HEK293 (cell line): ENCODE data around the gene STARD13.

Source experiments
- CTCF ChIA-PET: fragments of 350-600 bp; formaldehyde crosslinking; extraction: SDS; loops from one replicate; lab custom pipeline; 2021; ENCODE audit warnings: antibody characterized with exemption; lab: Yijun Ruan, JAX
- POLR2A ChIA-PET: fragments of 300-600 bp; formaldehyde crosslinking; extraction: SDS; loops from one replicate; lab custom pipeline; 2020; ENCODE audit warnings: antibody characterized with exemption, inconsistent platforms; lab: Yijun Ruan, JAX
- H3K27ac ChIP-seq: fragments of 200-500 bp; sonication (Bioruptor generic); 2 replicates; pipeline ENCODE4 v1.5.1; 2014; ENCODE audit warnings: low read depth, low read length, control low read depth, inconsistent platforms; ENCODE audit errors: extremely low read depth
- H3K36me3 ChIP-seq, 2 experiments: fragments of 200-500 bp in 1 of 2; sonication (Bioruptor generic) in 1 of 2; 1 replicate in 1 of 2; 2 replicates in 1 of 2; pipeline ENCODE4 v1.5.1; 2014 to 2017; ENCODE audit warnings: inconsistent platforms in 2 of 2, low read length in 2 of 2; ENCODE audit not compliant: control insufficient read depth in 2 of 2, insufficient read depth in 1 of 2
- H3K4me1 ChIP-seq: fragments of 200-500 bp; sonication (Bioruptor generic); 2 replicates; pipeline ENCODE4 v1.5.1; 2014; ENCODE audit warnings: mild to moderate bottlenecking, low read length, inconsistent platforms; ENCODE audit not compliant: control insufficient read depth, insufficient read depth
- H3K4me3 ChIP-seq: 2 replicates; pipeline ENCODE4 v1.5.1; 2011; ENCODE audit warnings: low read depth, mild to moderate bottlenecking, control low read depth, low read length, moderate library complexity
- H3K9me3 ChIP-seq: fragments of 200-500 bp; sonication (Bioruptor generic); 2 replicates; pipeline ENCODE4 v1.5.1; 2014; ENCODE audit warnings: low read depth, low read length, inconsistent platforms; ENCODE audit not compliant: control insufficient read depth, insufficient read depth
- FEZF1 ChIP-seq: fragments of 450-650 bp; formaldehyde crosslinking; IDR thresholded peaks from 2 replicates; pipeline ENCODE4 v1.5.1; 2016; ENCODE audit warnings: missing biosample characterization, missing genetic modification characterization
- KLF8 ChIP-seq: fragments of 450-650 bp; formaldehyde crosslinking; IDR thresholded peaks from 2 replicates; pipeline ENCODE4 v1.5.1; 2016; ENCODE audit warnings: missing biosample characterization, missing genetic modification characterization
- OVOL3 ChIP-seq: fragments of 450-650 bp; formaldehyde crosslinking; IDR thresholded peaks from 2 replicates; pipeline ENCODE4 v1.5.1; 2016; ENCODE audit warnings: missing biosample characterization, missing genetic modification characterization
- PRDM4 ChIP-seq: fragments of 450-650 bp; formaldehyde crosslinking; IDR thresholded peaks from 2 replicates; pipeline ENCODE4 v1.5.1; 2017; ENCODE audit warnings: missing biosample characterization, missing genetic modification characterization
- YY2 ChIP-seq: fragments of 450-650 bp; formaldehyde crosslinking; IDR thresholded peaks from 2 replicates; pipeline ENCODE4 v1.5.1; 2016; ENCODE audit warnings: missing biosample characterization, missing genetic modification characterization
- ZBTB44 ChIP-seq: fragments of 450-650 bp; IDR thresholded peaks from 2 replicates; pipeline ENCODE4 v1.5.1; 2018; ENCODE audit warnings: missing biosample characterization, mild to moderate bottlenecking, missing genetic modification characterization
- ZFHX2 ChIP-seq: fragments of 450-650 bp; formaldehyde crosslinking; conservative IDR thresholded peaks from 2 replicates; pipeline ENCODE4 v1.5.1; 2016; ENCODE audit warnings: missing biosample characterization, missing genetic modification characterization
- ZNF112 ChIP-seq: fragments of 450-650 bp; formaldehyde crosslinking; IDR thresholded peaks from 2 replicates; pipeline ENCODE4 v1.5.0; 2017; ENCODE audit warnings: missing biosample characterization, missing genetic modification characterization
- ZNF138 ChIP-seq: fragments of 450-650 bp; formaldehyde crosslinking; IDR thresholded peaks from 2 replicates; pipeline ENCODE4 v1.5.1; 2016; ENCODE audit warnings: missing biosample characterization, missing genetic modification characterization, borderline replicate concordance
- ZNF140 ChIP-seq: fragments of 450-650 bp; formaldehyde crosslinking; IDR thresholded peaks from 2 replicates; pipeline ENCODE4 v1.5.1; 2016; ENCODE audit warnings: missing biosample characterization, missing genetic modification characterization
- ZNF221 ChIP-seq: fragments of 450-650 bp; formaldehyde crosslinking; IDR thresholded peaks from 2 replicates; pipeline ENCODE4 v1.5.1; 2017; ENCODE audit warnings: missing biosample characterization, missing genetic modification characterization, borderline replicate concordance
- ZNF280D ChIP-seq: fragments of 450-650 bp; formaldehyde crosslinking; IDR thresholded peaks from 2 replicates; pipeline ENCODE4 v1.5.1; 2016; ENCODE audit warnings: missing biosample characterization, missing genetic modification characterization
- ZNF350 ChIP-seq: fragments of 450-650 bp; formaldehyde crosslinking; IDR thresholded peaks from 2 replicates; pipeline ENCODE4 v1.5.0; 2017; ENCODE audit warnings: missing biosample characterization, mild to moderate bottlenecking, missing genetic modification characterization
- ZNF398 ChIP-seq: fragments of 450-650 bp; formaldehyde crosslinking; IDR thresholded peaks from 2 replicates; pipeline ENCODE4 v1.5.1; 2017; ENCODE audit warnings: missing biosample characterization, missing genetic modification characterization
- ZNF501 ChIP-seq: fragments of 450-650 bp; formaldehyde crosslinking; IDR thresholded peaks from 2 replicates; pipeline ENCODE4 v1.5.1; 2016; ENCODE audit warnings: missing biosample characterization, missing genetic modification characterization
- ZNF510 ChIP-seq: fragments of 450-650 bp; formaldehyde crosslinking; IDR thresholded peaks from 2 replicates; pipeline ENCODE4 v1.5.1; 2018; ENCODE audit warnings: mild to moderate bottlenecking, missing genetic modification characterization, missing biosample characterization; ENCODE audit not compliant: insufficient replicate concordance
- ZNF514 ChIP-seq: fragments of 450-650 bp; formaldehyde crosslinking; IDR thresholded peaks from 2 replicates; pipeline ENCODE4 v1.5.1; 2016; ENCODE audit warnings: missing biosample characterization, missing genetic modification characterization
- ZNF624 ChIP-seq: fragments of 450-650 bp; formaldehyde crosslinking; IDR thresholded peaks from 2 replicates; pipeline ENCODE4 v1.5.1; 2017; ENCODE audit warnings: missing biosample characterization, missing genetic modification characterization
- ZNF707 ChIP-seq: fragments of 450-650 bp; formaldehyde crosslinking; IDR thresholded peaks from 2 replicates; pipeline ENCODE4 v1.5.1; 2016; ENCODE audit warnings: missing biosample characterization, missing genetic modification characterization
- ZNF776 ChIP-seq: fragments of 450-650 bp; formaldehyde crosslinking; IDR thresholded peaks from 2 replicates; pipeline ENCODE4 v1.5.0; 2017; ENCODE audit warnings: missing biosample characterization, missing genetic modification characterization, borderline replicate concordance
- ZSCAN23 ChIP-seq: fragments of 450-650 bp; formaldehyde crosslinking; IDR thresholded peaks from 2 replicates; pipeline ENCODE4 v1.5.1; 2016; ENCODE audit warnings: missing biosample characterization, missing genetic modification characterization

The STARD13 gene

GRCh38 chr13:33169273-33169980 is 116.1 kb downstream of the STARD13 start:
- Histone ChIP-seq H3K4me1 (no peaks in the 10 kb centered on the region), H3K9me3 (no peaks in the 10 kb centered on the region), H3K36me3 (no peaks in the 10 kb centered on the region), H3K4me3 (no peak overlapping the region), H3K27ac (no peak overlapping the region)
- no peak for TF ChIP-seq ZNF398 (tag by site-specific recombination)
- no peak for TF ChIP-seq KLF8 (tag by site-specific recombination)
- TF ChIP-seq ZNF140 (tag by site-specific recombination): no peak
- POLR2A ChIA-PET: no interaction called here
- CTCF ChIA-PET: interaction anchor here (0.5 kb wide), 1 partner anchor 52 kb away, joined by 3 read pairs; no protein-coding TSS in a partner anchor

GRCh38 chr13:33168321-33168960 is 117.1 kb downstream of the STARD13 start:
- Histone ChIP-seq H3K4me3 (no peak overlapping the region), H3K36me3 (no peaks in the 10 kb centered on the region)
- POLR2A ChIA-PET: no interaction called here
- TF ChIP-seq ZNF350 (tag by site-specific recombination) (no peak), ZNF624 (tag by site-specific recombination) (no peak), ZNF138 (tag by site-specific recombination) (no peak), ZFHX2 (tag by site-specific recombination) (no peak), ZNF280D (tag by site-specific recombination) (no peak), ZNF112 (tag by site-specific recombination) (no peak), FEZF1 (no peak), ZNF510 (tag by site-specific recombination) (no peak), ZNF776 (no peak), ZSCAN23 (no peak), ZNF221 (tag by site-specific recombination) (no peak), YY2 (tag by site-specific recombination) (no peak), PRDM4 (tag by site-specific recombination) (no peak), ZNF707 (tag by site-specific recombination) (no peak), OVOL3 (no peak), ZNF514 (tag by site-specific recombination) (no peak), ZBTB44 (tag by site-specific recombination) (no peak), ZNF501 (no peak)
- TF ChIP-seq, all 188 proteins: peak for 0
- Histone ChIP-seq H3K4me1 (no peaks in the 10 kb centered on the region), H3K9me3 (no peaks in the 10 kb centered on the region), H3K27ac (no peak overlapping the region)
- CTCF ChIA-PET: no interaction called here
